GM21786 (cell line): Measurements from ENCODE around the gene LSM3.

Experiments
- ATAC-seq: cut with Tn5 transposase; IDR thresholded peaks from one replicate; pipeline ENCODE4 v1.9.1; 2021; ENCODE audit not compliant: unreplicated experiment

LSM3 gene

DNA sequence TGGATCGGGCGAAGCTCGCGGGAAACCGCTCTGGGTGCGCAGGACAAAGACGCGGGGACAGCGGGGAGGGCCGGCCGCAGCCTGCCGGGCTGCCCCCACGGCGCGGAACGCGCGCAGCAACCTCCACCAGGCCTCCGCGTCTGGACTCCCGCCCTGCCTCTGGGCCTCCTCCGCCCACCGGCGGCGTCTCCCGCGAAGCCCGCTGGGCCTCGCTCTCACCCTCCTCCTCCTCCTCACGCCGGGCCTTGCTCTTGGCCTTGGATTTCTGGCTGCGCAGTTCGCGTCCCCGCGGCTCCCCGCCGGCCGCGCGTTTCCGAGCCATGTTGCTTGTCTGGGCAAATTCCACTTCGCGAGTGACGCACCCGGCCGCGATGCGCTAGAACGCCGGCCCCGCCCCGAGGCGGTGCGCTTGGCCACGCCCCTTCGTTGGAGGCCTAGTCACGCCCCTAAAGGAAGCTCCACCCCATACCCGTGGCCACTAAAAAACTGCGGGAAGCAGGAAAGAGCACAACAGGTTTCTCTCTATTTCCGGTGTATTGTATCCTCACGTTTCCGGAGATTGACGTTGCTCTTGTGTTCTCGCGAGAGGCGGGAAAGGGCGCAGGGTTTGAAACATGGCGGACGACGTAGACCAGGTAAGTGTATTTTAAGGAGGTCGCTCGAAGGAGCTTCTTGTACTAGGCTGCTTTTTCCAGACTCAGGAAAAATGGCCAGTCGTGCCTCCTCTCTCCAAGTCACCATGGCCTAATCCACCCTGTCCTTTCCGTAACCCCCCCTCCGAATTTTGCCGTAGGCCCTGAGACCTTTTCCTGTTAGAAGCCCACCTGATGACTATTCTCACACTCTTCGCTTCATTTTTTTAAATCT is at the start of gene LSM3, which contains the start of gene XPC:
Gene LSM3, plus strand, starts transcription at position 571 of the 867 bp plus-strand sequence. Its CDS starts 44 bp downstream, at position 615.
Gene XPC, minus strand, starts transcription at position 355 of the 867 bp plus-strand sequence. Its CDS starts 33 bp downstream, at position 322.
- peak; percentile 94 for ATAC-seq

DNA sequence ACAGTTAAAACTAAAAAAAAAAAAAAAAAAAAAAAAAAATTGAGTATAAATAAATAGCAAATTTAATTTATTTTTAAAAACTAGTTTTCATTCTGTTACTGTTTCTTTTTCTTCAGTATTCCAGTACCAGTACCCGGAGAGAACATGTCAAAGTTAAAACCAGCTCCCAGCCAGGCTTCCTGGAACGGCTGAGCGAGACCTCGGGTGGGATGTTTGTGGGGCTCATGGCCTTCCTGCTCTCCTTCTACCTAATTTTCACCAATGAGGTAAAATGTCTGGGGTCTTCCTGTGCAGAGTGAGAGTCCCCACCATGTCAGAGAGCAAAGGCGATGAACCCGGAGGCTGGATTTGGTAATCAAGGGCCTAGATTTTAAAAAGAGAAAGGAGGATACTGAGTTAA is 49.3 kb upstream of the LSM3 start:
- no peak for ATAC-seq

GRCh38 chr3:14130230-14130629 is 48.4 kb upstream of the LSM3 start:
- ATAC-seq, result no peak

DNA sequence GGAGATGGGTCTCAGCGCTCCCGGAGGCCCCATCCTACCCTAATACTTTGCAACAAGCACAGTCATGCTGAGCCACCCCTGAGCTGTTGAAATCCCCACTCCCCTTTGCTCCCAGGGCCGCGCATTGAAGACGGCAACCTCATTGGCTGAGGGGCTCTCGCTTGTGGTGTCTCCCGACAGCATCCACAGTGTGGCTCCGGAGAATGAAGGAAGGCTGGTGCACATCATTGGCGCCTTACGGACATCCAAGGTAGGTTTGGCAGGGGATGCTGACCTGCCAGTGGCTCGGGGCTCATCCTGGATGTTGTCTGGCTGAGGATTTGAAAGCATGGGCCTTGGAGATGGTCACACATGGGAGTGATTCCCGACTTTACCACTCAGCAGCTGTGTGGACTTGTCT is 47.9 kb upstream of the LSM3 start:
- ATAC-seq, result no peak

DNA sequence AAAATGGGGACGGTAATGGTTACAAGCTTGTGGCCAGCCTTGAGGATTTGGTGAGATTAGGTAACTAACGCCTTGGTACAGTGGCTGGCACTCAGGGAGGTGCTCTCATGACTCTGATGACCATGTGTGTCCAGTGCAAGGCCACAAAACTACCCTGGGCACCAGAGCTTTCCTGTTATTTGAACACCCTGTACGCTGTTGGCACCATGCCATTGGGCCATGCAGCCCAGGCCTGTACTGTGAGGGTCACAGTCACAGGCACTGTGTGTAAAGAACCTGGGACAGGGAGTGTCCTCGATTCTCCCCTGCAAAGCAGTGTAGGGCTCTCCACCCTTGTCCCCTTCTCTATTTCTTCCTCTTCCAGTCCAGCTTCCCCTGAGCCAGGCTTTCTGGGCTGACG is 47.5 kb upstream of the LSM3 start:
- ATAC-seq, result no peak

- ATAC-seq, result no peak
Observed at GRCh38 chr3:14132120-14132519, 46.5 kb upstream of the LSM3 start.

DNA sequence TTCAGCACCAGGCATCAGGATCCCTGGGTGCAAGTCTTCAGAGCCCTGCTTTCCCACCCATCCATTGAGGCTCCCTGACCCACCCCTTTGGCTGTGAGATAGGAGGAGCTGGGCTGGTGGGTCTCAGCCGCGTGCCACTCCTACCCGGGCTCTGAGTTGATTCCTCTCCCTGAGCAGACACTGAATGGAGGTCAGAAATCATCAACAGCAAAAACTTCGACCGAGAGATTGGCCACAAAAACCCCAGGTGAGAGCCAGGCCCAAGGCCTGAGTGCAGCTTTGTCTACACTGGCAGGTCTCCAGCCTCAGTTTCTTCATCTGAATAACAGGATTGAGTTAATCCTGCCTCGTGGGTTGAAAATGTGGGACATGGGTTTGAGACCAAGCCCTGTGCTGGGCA is 45.9 kb upstream of the LSM3 start:
- ATAC-seq, result no peak

DNA sequence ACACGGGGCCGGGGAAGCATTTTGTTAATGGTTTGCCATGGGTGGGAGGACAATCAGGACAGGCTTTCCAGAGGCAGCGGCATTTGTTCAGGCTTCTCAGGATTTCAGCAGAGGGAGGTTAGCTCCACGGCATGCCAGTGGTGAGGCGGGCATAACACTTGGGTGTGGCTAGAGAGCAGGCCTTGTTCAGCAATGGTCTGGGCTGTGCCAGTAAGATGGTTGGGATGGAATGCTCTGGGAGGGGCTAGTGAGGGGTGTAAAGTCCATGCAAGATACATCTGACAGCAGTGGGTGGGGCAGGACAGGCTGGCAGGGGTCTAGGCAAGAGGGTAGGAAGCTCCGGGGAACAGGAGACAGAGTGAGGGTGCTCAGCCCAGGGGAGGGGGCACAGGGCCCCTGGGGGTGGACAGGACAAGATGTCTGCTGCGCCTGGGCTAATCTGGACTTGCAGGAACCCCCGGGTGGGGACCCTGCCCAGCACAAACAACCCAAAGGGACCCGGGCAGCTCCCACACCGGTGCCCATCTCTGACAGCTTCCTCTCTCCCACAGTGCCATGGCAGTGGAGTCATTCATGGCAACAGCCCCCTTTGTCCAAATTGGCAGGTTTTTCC is 45.3 kb upstream of the LSM3 start:
- ATAC-seq, result no peak

DNA sequence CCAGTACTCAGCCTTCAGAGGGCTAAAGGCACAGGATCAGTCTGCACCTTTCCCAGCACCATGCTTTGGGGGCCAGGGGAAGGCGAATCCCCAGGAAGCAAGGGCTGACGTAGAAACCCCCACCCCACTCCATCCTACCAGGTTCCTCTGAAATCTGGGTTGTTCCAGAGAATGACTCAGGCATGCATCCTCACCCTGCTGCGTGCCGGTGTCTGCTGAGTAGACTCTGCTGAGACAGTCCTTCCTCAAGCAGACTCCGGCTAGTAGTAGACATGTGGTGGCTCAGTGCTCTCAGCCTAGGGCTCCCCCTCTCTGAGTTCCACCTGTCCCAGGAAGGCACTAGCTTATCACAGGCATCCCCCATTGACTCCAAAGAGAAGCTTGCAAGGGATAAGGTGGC is 44.7 kb upstream of the LSM3 start:
- no peak for ATAC-seq

DNA sequence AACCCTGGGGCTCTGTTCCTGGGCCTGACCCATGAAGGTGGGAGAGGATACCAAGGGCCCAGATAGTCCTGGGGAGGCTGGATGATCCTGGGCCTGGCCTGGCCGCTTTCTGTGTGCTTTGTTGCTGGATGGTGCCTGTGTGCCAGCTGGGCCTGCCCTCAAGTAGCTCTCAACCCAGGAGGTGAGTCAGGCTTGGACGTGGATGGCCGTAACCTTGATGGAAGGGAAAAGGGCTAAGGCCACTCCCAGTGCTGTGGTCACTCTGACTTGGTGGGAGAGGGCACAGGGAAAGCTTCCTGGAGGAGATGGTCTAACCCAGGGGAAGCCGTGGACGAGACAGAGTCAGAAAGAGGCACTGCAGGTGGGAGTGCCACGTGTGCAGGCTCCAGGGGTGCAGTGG is 44.3 kb upstream of the LSM3 start:
- no peak for ATAC-seq

GRCh38 chr3:14135581-14135980 is 43.0 kb upstream of the LSM3 start:
- ATAC-seq, result no peak

GRCh38 chr3:14137004-14137403 is 41.6 kb upstream of the LSM3 start:
- ATAC-seq, result no peak

- no peak for ATAC-seq
Observed at GRCh38 chr3:14137445-14137844, 41.2 kb upstream of the LSM3 start.

DNA sequence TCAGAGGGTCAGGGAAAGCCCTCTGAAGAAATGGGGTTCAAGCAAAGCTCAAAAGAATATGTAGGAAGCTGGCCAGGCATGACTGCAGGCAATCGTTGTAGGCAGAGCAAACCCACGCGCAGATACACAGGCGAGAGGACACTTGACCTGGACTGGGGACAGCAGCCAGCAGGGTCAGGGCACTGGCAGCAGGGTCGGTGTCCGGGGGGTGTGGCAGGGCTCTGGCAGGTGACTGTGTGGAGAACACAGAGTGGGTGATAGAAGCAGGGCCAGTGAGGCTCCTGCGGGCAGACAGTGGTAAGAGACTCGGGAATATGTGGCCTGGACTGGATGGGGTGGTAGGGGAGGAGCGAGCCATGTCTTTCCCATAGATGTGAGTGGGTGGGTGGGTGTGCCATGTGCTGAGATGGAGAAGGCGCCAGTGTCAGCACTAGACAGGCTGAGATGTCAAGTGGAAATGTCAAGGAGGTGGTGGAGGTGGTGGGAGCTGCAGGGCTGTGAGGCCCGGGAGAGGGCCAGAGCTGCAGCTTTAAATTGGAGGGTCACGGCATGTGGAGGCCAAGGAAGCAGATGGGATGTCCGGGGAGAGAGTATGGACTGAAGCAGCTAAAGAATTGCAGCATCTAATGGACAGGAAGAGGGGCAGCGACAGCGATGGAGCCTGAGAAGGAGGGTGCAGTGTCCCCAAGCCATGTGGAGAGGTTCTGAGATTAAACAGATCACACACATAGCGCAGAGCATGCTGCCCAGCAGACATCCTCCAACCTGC is 40.3 kb upstream of the LSM3 start:
- ATAC-seq, result no peak

GRCh38 chr3:14138878-14139655 is 39.5 kb upstream of the LSM3 start:
- ATAC-seq, result no peak

DNA sequence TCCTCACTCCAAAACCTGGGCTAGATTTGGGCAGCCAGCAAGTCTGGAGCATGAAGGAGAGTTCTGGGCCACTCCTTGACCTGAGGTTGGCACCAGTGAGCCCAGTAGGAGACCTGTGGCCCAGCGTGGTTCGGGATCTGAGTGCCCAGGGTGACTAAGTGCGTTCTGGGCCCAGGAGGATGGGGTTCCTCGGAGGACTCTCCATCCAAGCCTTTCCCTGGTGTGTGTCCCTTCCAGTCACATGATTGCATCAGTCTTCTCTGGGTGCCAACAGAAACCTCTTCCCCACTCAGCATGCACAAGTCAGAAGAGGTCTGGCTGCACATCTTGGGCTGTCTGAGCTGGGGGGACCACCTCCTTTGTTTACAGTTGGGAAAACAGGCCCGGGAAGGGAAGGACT is 38.8 kb upstream of the LSM3 start:
- no peak for ATAC-seq

GRCh38 chr3:14140668-14141067 is 37.9 kb upstream of the LSM3 start:
- ATAC-seq, result no peak

GRCh38 chr3:14141144-14141543 is 37.5 kb upstream of the LSM3 start:
- ATAC-seq, result no peak

- no peak for ATAC-seq
Observed at GRCh38 chr3:14141602-14142341, 36.8 kb upstream of the LSM3 start.

DNA sequence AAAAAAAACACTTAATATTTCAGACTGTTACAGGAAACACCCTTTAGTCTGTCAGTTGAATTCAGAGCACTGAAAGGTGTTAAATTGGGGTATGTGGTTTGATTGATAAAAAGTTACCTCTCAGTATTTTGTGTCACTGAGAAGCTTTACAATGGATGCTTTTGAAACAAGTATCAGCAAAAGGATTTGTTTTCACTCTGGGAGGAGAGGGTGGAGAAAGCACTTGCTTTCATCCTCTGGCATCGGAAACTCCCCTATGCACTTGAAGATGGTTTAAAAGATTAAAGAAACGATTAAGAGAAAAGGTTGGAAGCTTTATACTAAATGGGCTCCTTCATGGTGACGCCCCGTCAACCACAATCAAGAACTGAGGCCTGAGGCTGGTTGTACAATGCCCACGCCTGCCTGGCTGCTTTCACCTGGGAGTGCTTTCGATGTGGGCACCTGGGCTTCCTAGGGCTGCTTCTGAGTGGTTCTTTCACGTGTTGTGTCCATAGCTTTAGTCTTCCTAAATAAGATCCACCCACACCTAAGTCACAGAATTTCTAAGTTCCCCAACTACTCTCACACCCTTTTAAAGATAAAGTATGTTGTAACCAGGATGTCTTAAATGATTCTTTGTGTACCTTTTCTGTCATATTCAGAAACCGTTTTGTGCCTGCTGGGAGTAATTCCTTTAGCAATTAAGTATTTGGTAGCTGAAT is 35.9 kb upstream of the LSM3 start:
- no peak for ATAC-seq
